ENCODE measurements around the gene USH1C.

GRCh38 chr11:17481905-17482304, 62.3 kb downstream of the USH1C start:
- TF ChIP-seq SP1 (IDR thresholded peaks at IDR 0.05) (no peak), SP1 (CRISPR knock-in tag; IDR thresholded peaks at IDR 0.05) (no peak), ELK4 (CRISPR knock-in tag; IDR thresholded peaks at IDR 0.05; ENCODE audit: borderline replicate concordance) (no peak)
